ENCODE measurements around the gene PRR32.
A peak's percentile ranks its signal among the peaks of the same experiment; 100 is the strongest.

The PRR32 gene

GRCh38 chrX:126824338-126825007, 4.9 kb downstream of the PRR32 start:
- no peak for DNase-seq (ENCODE audit: insufficient read length, low spot score)
- TF ChIP-seq CTCF (IDR thresholded peaks at IDR 0.05; ENCODE audit: insufficient read depth, missing control alignments) = no peak
- no peak for FAIRE-seq

GRCh38 chrX:126825566-126826193, 6.2 kb downstream of the PRR32 start:
- DNase-seq (ENCODE audit: insufficient read length, low spot score) = no peak
- FAIRE-seq = peak; percentile 21
- TF ChIP-seq CTCF (IDR thresholded peaks at IDR 0.05; ENCODE audit: insufficient read depth, missing control alignments) = no peak

DNA sequence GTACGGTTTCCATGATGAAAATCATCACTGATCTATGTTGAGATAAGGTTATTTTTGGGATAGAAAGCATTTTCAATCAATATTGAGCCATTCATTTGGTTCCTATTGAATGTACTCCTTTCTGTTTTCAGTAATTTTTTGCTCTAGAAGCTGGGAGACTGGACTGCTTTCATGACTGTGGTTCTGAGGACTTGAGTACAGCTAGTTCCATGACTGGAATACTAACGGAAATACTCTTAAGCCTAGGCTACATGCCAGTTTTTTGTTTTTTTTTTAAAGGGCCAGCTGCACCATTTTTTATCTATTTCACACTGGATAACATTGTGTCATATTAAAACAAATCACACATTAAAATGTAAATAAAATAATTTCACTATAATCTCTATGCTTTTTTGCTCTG, 16.7 kb downstream of the PRR32 start:
- no peak for DNase-seq (ENCODE audit: insufficient read length, low spot score)
- no peak for TF ChIP-seq CTCF (IDR thresholded peaks at IDR 0.05; ENCODE audit: insufficient read depth, missing control alignments)
- no peak for FAIRE-seq

GRCh38 chrX:126847143-126847542, 27.6 kb downstream of the PRR32 start:
- DNase-seq (ENCODE audit: insufficient read length, low spot score) = no peak
- no peak for TF ChIP-seq CTCF (IDR thresholded peaks at IDR 0.05; ENCODE audit: insufficient read depth, missing control alignments)
- peak; percentile 75 for FAIRE-seq

DNA sequence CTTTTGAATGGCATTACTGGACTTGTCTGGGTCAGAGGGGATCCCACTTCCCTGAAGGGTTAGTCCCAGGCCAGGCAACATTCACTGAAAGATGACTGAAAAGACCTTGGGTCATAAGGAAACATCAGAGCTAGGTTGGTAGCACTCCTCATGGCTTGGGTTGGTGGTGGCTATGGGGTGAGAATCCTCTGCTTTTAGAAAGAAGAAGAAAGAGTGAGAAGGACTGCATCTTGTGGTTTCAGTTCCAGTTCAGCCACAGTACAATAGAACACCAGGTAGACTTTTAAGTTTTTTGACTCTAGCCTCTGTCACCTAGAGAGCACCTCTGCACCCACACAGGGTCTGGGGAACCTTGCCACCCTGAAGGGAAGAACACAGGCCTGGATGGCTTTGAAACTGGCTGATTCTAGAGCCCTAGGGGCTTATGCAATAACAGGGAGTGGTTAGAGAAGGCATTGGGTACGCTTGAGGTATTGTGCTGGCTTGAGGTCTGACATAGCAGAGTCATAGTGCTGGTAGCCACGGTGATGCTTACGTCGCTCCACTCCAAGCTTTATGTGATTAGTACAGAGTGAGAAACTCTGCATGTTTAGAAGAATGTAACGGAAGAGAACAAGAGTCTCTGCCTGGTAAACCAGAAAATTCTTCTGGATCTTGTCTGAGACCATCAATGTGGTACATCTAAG, 36.5 kb downstream of the PRR32 start:
- DNase-seq (ENCODE audit: insufficient read length, low spot score) = no peak
- no peak for FAIRE-seq
- TF ChIP-seq CTCF (IDR thresholded peaks at IDR 0.05; ENCODE audit: insufficient read depth, missing control alignments) = no peak

All from D721Med (cell line).